Measurements from ENCODE around the gene FBXW11.
A peak's percentile ranks its signal among the peaks of the same experiment; 100 is the strongest.
"Not testable (repeated sequence)": the region's sequence is repeated elsewhere in the genome, so short reads cannot be mapped to it uniquely, and the experiment has no call there.

FBXW11 gene

DNA sequence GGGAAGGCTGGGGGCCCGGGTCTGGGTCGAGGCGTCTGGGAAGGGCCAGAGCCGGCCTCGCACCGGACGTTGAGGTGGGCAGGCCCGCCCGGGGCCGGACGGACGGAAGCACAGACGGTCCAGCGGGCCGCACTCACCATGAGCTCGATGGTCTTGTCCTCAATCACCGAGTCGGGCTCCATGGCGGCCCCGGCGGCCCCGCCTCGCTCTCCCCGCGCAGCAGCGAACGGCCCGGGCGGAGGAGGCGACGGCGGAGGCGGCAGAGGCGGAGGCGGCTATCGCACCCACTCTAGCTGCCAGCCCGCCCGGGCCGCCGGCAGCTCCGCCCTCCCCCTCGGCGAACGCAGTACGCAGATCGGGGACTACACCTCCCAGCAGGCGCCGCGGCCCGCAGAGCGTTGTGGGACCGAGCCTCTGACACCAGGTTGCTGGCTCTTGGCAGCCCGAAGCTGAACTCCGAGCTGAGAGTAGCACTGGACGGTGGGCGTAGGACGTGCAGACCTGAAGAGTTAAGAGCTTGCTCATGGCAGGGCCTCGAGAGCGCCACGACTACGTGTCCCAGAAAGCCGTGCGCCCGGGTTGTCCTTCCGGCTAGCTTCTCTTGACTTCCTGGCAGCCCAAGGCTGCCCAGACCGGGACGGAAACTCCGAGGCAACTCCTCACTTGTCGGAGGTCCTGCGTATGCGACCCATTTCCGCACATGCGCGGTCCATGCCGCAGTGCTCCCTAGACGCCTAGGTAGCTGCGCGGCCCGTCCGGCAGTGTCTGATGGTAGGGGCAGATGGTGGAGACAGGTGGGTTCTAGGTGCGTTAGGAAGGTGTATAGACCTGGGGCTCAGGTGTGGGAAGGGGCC is at the start of gene FBXW11:
Gene FBXW11, minus strand, starts transcription at position 318 of the 854 bp plus-strand sequence. Its CDS starts 136 bp downstream, at position 182.
- peak; percentile 97 for DNase-seq

DNA sequence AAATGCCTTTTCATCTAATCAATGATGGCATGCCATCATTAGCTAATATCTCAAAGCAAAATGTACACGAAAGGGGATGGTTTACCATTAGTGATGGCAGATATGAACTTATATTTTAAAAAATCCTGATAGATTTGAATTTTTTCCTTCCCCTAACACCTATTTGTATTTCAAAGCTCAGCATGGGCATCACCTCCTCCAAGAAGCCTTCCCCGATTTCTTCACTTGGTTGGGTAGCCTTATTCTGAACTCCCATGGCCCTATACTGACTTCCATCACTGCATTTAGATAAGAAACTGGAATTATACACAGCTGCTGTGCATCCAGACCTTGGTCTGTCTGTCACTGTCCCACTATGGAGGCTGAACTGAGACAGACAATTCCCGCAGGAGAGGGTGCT is 49.6 kb upstream of the FBXW11 start:
- no peak for DNase-seq

DNA sequence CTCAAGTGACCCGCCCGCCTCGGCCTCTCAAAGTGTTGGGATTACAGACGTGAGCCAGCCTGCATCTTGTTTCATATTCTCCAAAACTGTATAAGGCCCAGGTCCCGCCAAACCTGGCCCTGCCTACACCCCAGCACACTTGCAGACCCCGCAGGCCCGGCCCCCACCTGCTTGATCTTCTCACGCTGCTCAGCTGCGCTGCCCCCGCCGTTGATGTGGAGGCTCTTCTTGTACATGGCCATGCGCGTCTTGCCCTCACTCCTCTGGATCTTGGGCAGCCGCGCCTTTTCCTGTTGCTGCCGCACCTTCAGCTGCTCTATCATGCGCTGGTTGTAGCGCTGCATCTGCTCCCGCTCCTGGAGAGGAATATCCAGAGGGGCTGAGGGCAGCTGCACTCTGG is 49.0 kb upstream of the FBXW11 start:
- no peak for DNase-seq

GRCh38 chr5:172054611-172055153 is 48.2 kb upstream of the FBXW11 start:
- no peak for DNase-seq

DNA sequence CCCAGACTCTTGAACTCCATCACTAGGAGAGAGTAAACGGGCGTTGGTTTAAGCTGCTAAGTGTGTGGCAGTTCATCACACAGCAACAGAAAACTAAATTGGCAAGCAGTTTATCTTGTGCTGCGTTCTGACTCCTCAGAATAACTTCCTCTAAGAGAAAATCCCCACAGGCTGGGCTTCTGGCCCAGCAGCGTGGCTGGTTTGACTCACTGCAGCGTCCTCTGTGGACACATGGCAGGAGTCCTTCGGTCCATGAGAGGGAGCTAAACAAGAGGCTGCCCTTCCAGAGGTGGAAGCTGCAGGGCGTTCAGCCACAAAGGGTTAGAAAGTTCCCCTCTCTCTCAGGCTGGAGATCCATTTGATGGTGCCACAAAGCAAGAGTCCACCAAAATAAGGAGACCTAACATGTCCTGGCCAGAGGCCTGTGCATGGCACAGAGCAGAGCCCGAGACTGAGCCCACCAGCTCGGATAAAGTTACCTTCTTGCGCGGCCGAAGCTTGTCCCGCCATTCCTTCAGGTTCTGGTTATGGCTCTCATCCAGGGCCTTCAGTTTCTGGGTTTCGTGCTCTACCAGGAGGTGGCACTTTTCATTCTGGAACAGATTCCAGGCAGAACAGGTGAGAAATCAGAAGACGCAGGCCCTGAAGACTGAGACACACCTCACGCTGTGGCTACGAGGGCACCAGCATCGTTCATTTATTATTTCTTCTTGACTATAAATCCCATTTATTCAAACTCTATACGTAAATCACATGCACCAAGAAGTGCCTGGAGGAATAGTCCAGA is 46.2 kb upstream of the FBXW11 start:
- DNase-seq, result no peak

DNA sequence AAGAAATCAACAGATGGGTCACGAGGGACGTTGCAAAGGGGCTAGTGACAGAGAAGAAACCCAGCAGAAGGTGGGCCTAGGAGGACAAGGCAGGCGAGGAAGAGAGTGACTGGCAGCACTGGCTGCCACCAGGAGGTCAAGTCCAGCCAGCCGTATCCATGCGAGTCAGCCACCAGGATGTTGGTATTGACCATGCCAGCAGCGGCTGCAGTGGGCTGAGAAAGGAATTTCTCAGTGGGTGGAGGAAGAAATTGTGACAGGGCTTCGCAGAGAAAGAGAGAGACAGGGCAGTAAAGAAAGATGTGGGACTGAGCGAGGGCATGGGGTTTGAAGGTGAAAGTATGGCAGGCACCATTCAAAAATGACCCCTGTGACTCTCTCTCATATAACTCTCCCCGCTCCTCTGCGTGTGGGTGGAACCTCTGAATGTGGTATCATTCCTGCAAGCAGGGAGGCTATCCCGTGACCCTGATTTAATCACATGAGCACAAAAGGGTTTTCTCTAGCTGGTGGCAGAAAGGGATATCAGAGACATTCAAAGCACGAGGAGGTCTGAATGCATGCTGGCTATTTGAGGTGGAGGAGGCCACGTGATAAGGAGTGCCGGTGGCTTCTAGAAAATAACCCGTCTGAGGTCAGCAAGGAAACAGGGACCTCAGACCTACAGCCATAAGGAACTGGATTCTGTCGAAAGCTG is 45.4 kb upstream of the FBXW11 start:
- no peak for DNase-seq

DNA sequence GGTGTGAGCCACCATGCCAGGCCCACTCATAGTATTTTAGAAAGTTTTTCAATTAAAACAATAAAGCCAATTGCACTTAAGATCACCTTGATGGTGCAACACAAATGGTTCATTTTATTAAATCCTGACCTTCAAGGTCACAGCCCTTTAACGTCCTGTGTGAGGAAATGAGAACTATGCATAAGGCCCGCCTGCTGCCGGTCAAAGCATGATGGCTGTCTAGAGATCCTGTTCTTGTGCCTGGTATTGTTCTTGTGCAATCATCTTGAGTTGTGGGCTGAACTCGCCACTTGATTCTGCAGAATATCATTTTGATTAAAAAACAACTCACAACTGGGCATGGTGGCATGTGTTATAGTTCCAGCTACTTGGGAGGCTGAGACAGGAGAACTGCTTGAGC is 43.6 kb upstream of the FBXW11 start:
- no peak for DNase-seq

- DNase-seq, result no peak
Measured at GRCh38 chr5:172049226-172049796, 42.9 kb upstream of the FBXW11 start.

DNA sequence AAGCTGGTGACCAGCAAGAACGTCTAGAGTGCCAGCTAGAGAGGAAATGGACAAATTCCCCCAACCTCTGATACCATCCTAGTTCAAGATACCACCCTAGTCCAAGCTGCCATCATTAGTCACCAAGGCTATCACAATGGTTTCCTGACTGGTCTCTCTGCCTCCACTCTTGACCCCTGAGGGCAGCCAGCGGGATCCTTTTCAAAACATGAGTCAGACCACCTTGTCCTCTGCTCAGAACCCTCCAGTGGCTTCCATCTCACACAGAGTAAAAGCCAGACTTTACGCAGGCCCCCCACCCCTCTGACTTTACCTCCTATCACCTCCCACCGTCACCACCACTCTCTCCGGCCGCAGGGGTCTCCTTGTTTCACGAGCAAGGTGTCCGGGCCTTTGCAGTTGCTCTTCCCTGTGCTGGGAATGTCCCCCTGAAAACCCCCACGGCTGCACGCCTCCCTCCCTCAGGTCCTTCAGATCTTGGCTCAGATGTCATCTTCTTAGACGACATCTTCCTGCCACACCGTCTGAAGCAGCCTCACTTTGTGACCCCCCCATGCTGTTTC is 42.2 kb upstream of the FBXW11 start:
- no peak for DNase-seq

GRCh38 chr5:172048170-172048422 is 41.7 kb upstream of the FBXW11 start:
- no peak for DNase-seq

- no peak for DNase-seq
Measured at GRCh38 chr5:172046593-172046992, 40.2 kb upstream of the FBXW11 start.

DNA sequence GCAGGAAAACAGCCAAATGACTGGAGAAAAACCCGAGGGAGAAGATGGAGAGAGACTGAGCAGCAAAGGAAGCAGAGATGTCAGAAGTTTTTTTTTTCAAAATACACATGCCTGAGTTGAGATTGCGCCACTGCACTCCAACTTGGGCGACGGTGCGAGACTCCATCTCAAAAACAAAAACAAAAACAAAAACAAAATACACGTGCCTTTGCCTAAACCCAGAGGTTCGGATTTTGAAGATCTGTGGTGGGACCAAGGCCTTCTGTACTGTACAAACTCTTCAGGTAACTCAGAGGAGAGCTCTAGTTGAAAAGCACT is 38.8 kb upstream of the FBXW11 start:
- DNase-seq, result no peak

DNA sequence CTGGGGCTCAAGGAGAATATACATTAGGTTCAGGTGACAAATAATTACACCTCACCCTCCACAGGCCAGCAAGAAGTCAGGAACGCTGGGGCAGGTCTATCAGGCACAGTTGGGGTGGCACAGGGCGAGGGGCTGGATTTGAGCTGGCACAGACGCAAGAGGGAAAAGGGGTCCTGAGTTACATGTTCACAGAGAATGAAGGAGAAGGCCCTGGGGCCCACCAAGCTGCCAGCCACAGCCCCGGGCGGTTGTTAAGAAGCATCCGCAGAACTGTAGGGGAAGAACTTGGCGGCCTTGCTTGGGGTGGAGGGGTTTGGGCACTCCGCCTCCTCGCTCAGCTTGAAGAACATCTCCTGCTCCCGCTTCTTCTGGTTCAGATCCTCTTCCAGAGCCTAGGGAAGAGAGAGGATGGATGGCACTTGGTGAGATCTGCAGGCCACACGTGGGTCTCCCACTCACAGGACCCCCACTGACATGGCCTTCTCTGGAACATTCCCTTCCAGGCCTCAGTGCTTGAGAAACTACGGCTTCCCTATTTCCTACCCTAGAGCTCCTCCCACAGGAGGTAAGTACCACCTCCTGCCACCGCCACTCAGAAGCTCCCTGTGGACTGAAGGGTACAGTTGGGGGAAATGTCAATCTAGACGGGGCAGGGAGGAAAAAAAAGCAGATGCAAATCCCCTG is 38.3 kb upstream of the FBXW11 start:
- no peak for DNase-seq

- DNase-seq, result no peak
Measured at GRCh38 chr5:172043865-172044264, 37.4 kb upstream of the FBXW11 start.

- DNase-seq, result no peak
Measured at GRCh38 chr5:172042183-172042582, 35.7 kb upstream of the FBXW11 start.

GRCh38 chr5:172038167-172038566 is 31.7 kb upstream of the FBXW11 start:
- DNase-seq, result no peak

DNA sequence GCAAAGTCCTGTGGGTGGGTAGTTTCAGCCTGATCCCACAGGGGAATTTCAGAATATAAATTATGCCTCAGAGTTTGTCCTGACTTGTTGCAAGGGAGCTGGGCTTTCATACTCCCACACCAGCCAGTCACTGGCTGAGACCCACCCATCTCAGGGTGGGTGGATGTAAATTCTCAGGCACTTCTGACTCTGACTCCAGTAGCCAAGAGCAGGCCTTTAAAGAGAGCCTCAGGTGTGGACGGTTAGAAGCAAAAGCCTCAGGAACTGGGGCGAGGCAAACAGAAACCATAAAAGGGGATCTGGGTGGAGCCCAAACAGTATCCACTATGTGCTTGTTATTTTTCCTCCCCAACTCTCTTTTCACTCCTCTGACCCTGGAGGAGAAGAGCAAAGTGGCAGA is 28.6 kb upstream of the FBXW11 start:
- DNase-seq, result no peak

GRCh38 chr5:172031894-172032461 is 25.5 kb upstream of the FBXW11 start:
- DNase-seq, result no peak

DNA sequence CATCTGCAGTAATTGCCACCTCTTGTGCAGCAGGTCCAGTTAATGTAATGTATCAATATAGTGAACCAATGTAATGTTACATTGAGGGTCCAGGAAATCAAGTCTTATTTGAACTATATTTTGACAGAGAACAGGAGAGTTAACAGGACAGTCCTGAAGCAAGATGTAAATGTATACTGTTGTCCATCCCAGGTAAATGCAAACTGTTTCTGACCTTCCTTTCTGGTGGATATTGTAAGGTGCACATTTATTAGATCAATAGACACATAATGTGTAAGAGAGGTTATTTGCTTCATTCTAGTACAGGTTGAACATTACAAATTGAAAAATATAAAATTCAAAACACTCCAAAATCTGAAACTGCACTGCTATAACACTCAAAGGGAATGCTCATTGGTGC is 23.4 kb upstream of the FBXW11 start:
- no peak for DNase-seq

DNA sequence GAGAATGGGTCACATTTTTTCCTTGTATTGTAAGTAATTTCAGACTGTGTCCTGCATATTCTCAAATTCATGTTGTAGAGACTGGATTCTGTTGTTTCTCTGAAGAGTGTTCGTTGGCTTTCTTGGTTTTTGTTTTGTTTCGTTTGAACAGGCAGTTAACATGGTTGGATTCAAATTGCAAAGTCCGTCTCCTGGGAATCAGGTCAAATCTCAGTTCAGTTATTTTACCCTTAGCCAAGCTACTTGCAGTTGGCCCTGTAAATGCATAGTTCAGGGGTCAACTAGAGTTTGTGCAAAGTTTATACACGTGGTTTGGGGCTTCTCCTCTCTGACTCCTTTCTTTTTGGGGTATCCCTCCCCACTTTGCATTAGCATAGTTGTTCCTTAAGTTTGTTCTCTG is 21.7 kb upstream of the FBXW11 start:
- DNase-seq, result no peak

- not testable (repeated sequence) for DNase-seq
Measured at GRCh38 chr5:172020110-172020786, 13.8 kb upstream of the FBXW11 start.
